Stimulated activated CD8-positive, alpha-beta memory T cell treated with anti-CD3 and anti-CD28 coated beads, Interleukin-4, amount 100 ng/mL, for 4 hours (primary cell): Measurements from ENCODE around the gene CHIA.
"Not testable (repeated sequence)": the region's sequence is repeated elsewhere in the genome, so short reads cannot be mapped to it uniquely, and the experiment has no call there.

Experiments used
- DNase-seq, 2 donors: peaks; one replicate each; pipeline ENCODE4 v3.0.0-alpha.2; 2020; ENCODE audit warnings: low read depth in 2 of 2, low spot score in 1 of 2

The CHIA gene

GRCh38 chr1:111283838-111284237 lies 6.8 kb upstream of the CHIA start:
- no peak for DNase-seq

DNA sequence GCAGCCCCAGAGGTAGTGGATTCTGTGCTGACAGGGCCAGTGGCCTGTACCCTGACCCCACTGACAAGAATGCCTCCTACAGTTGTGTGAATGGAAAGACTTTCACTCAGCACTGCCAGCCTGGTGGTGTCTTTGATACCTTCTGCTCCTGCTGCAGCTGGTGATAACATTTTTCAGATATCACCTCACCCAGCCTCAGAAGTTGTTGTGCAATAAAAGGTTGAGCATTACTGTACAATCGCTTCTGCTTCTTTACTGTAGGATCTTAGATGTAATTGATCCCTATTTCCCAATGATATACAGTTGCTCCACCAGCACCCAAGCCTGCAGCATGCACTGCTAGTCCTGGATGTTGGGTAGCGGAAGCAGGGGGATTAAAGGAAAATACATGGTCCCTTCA lies 4.8 kb upstream of the CHIA start:
- DNase-seq, result no peak

DNA sequence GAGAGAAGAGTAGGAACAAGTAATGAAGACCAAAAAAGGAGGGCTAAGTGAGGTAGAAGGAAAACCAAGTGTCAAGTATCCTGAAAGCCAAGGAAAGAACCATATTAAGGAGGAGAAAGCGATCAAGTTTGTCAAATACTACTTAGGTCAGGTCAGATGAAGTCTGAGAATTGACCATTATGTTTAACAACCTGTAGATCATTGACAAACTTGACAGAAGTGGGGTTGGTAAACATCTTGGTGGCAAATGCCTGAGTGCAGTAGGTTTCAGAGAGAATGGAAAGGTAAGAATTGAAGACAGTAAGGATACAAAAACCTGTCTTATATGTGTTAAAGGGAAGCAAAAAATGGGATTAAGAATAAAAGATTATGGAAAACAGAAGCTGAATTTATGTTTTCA lies 3.7 kb upstream of the CHIA start:
- no peak for DNase-seq

- DNase-seq, result no peak
Measured at GRCh38 chr1:111289371-111289770, 1.3 kb upstream of the CHIA start.

DNA sequence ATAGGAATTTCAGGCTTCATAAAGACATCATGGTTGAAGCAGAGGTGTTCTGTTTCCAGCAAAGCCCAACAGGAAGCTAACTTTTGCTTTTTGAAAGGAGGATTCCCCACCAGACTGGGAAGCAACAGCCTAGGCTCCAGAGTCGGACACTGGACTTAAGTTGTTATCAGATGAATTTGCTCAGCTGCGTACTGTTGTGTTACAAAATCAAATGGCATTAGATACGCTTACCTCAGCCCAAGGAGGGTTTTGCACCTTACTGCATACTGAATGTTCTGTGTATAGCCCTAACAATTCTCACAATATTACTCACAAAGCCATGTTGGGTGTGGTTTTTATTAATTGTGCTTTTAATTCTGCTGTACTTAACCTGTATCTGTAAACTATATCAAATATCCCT lies 547 bp upstream of the CHIA start:
- DNase-seq, result no peak

DNA sequence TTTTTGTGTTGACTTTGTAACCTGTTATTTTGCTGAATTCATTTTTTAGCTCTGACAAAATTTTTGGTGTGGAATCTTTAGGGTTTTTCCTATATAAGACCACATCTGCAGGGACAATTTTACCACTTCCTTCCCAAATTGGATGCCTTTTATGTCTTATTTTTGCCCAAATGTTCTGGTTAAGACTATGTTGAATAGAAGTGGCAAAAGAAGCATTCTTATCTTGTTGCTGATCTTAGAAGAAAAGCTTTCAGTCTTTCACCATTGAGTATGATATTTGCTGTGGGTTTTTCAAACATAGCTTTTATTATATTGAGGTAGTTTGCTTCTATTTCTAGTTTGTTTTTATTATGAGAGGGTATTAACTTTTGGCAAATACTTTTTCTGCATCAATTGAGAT lies 3.7 kb downstream of the CHIA start:
- DNase-seq, result no peak

DNA sequence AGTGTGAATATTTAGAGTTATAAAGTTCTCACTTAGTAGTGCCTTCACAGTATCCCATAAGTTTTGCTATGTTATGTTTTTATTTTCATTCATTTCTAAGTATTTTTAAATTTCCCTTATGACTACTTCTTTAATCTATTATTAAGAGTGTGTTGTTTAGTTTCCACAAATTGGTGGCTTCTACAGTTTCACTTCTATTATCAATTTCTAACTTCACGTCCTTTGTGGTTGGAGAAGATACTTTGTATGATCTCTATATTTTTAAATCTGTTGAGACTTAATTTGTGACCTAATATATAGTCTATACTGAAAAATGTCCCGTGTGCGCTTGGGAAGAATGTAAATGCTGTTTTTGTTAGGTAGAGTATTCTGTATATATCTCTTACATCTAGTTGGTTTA lies 11.7 kb downstream of the CHIA start:
- DNase-seq, result no peak

GRCh38 chr1:111309690-111310089 lies 19.0 kb downstream of the CHIA start:
- no peak for DNase-seq

GRCh38 chr1:111318523-111318922 lies 27.9 kb downstream of the CHIA start:
- no peak for DNase-seq

DNA sequence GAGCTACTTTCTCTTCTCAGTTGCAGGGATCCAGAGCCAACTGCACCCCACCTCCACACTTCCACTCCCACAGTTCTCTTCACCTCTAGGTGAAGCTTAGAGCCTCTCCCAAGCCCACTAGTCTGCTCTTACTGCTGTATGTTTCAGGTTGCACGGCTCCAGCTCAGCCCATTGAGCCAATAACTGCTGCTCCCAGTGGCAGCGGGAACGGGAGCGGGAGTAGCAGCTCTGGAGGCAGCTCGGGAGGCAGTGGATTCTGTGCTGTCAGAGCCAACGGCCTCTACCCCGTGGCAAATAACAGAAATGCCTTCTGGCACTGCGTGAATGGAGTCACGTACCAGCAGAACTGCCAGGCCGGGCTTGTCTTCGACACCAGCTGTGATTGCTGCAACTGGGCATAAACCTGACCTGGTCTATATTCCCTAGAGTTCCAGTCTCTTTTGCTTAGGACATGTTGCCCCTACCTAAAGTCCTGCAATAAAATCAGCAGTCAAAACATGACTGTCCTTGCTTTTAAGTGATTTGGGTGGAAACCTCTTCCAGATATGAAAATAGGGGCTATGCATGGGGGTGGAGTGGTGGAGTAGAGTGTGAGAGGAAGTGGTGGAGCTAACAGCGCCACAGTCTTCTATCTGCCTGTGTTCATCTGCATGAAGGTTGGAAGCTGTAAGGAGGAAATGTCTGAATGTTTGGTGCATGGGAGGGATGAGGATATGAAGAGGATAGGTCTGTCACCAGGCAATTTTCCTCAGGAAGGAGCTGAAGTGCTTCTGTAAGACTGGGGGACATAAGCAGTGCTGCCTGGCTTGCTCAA lies 29.6 kb downstream of the CHIA start:
- no peak for DNase-seq

DNA sequence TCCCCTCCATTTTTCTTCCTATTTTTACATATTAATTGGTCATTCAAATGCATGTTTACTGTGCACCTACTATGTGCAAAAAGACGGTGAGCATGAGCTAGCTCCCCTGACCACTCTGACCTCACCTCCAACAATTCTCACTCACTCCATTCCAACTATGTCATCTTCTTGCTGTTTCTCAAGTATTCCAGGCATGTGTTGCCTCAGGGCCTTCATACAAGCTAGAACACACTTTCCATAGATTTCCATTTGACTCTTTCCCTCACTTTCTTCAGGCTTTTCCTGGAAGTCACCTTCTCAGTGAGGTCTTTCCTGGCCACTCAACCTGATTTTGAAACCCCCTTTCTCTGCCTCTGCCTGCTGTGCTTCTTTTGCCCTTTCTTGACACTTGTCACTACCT lies 32.6 kb downstream of the CHIA start:
- no peak for DNase-seq

GRCh38 chr1:111332190-111332589 lies 41.5 kb downstream of the CHIA start:
- DNase-seq, result no peak

- peak; percentile 7 to 15 for DNase-seq
Measured at GRCh38 chr1:111334169-111334568, 43.5 kb downstream of the CHIA start.

GRCh38 chr1:111335214-111335877 lies 44.7 kb downstream of the CHIA start:
- not testable (repeated sequence) for DNase-seq

DNA sequence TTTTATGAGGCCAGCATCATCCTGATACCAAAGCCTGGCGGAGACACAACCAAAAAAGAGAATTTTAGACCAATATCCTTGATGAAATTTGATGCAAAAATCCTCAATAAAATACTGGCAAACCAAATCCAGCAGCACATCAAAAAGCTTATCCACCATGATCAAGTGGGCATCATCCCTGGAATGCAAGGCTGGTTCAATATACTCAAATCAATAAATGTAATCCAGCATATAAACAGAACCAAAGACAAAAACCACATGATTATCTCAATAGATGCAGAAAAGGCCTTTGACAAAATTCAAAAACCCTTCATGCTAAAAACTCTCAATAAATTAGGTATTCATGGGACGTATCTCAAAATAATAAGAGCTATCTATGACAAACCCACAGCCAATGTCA lies 48.2 kb downstream of the CHIA start:
- not testable (repeated sequence) for DNase-seq

DNA sequence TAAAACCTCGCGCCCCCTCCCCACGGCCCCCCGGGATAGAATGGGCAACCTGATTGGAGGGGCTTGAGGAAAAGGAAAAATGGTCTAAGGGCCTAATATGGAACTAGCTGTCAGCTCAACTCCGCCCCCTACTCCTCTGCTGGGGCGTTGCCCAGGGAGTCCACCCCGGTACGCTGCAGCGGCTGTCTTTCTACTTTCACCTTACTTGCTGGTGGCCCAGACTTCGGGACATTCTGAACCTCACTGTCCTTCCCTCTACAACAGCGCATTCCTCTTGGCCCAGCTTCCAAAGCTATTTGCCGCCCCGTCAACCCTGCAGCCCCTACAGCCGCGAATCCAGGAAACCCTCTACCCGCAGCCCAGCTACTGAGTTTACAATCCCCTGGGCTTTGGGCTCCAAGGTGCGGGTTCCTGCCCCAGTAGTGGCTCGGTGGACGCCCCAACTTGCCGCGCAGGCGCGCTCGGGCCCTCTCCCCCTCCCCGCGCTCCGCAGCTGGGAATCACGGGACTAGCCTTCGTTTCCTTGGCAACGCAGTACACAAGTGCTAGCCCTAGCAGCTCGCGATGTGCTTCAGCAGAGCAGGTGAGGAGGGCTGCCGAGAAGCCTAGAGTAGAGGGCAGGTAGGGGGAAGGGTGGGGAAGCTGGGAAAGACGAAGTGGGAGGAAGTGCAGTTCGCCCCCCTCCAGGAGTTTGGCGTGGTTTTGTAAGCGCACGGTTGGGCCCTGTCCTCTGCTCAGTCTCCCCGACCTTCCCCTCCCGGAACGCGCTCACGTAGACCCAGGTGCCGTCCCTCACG lies 55.6 kb downstream of the CHIA start:
- DNase-seq, result peak; percentile 37 to 64

DNA sequence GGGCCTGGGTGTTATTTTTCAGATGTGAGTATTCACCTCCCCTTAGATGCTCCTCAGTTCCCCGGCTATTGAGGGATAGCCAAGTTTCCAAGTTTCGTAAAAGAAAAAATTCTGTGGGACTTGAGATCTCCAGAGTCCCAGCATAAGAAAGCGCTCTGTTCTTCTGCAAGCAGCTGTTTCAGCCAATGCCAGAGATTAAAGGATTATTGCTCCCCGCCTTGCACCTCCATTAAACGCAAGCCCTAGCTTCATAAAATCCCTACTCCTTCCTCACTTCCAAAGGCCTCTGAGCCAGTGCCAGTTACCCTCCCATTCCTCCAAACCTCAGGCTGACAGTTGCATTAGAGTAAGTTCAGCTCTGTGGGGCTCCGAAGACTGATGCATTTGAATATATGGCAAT lies 56.4 kb downstream of the CHIA start:
- no peak for DNase-seq

DNA sequence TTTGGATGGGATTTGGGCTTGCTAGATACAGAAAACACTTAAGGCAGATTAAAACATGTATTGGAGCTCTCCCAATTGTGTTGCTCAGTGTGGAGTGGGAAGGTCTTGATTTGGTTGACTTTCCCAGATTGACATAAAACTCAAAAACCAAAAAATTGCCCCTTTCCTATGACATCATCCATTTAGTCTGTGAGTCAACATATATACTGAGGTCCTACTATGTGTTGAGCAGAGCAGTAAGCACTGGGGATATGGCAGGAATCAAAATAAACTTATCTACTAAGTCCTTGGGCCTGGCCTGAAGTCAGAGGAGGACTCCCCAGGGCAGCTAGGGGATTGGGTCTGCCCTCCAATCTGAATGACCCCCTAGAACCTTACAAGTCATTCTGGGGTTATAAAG lies 61.0 kb downstream of the CHIA start:
- no peak for DNase-seq

GRCh38 chr1:111354584-111354983 lies 63.9 kb downstream of the CHIA start:
- no peak for DNase-seq

DNA sequence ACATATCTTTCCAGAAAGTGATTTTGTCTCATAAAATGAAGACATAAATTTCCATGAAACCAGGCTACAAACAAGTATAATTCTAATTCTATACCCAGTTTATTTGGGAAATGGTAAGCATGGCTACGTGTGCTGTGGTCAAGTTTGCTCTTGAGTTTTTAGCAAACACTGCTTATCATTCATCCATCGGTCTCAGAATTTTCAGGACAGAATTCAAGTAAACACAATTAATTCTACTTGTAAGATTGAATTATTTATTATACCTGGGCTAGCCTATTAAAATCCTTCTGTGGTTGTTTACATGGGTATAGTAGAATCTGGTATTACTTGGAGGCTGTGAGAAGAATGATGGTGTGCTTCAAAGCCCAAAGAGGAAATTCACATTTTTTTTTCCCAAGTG lies 68.3 kb downstream of the CHIA start:
- no peak for DNase-seq

DNA sequence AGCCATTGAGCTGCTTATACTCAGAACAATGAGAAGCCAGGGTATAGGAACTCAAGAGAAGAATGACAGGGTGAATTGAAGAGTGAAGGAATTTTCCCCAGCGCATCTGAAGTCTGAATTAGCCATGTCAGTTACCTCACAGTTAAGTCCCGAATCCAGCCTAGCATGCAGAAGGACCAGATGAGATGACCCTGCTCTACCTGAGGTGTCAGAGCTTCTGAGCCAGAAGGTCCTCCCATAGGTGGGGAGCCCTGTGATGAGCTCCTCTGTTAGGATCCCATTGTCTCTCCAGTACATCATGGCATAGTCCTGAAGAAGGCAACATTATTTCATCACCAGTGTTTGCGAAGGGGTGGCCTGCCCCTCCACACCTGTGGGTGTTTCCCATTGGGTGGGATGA lies 68.7 kb downstream of the CHIA start:
- no peak for DNase-seq

- DNase-seq, result not testable (repeated sequence)
Measured at GRCh38 chr1:111360257-111360656, 69.6 kb downstream of the CHIA start.
